SK-N-SH (cell line): ENCODE data around the gene MT1X.

Experiments
- TF ChIP-seq, protein P1 (sequence below): IDR thresholded peaks from 2 replicates; pipeline ENCODE4 v1.4.0; 2012; ENCODE audit warnings: low read depth, borderline replicate concordance
- TF ChIP-seq, protein P2 (sequence below): fragments of 200-600 bp; sonication (generic); IDR thresholded peaks from 2 replicates; pipeline ENCODE4 v1.6.1; 2017; ENCODE audit warnings: antibody characterized with exemption, mild to moderate bottlenecking, moderate library complexity

DNA sequence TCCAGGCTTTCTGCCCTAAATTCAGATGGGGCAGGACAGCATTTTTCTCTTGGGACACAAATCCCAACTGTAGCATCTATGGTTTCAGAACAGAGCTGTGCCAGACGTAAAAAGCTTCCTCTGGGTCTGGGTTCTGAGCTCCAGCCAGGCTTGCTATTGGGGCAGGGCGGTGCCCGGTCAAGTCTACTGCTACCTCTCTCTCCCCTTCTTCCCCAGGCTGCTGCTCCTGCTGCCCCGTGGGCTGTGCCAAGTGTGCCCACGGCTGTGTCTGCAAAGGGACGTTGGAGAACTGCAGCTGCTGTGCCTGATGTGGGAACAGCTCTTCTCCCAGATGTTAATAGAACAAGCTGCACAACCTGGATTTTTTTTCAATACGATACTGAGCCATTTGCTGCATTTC is 48.7 kb upstream of the MT1X start:
- TF ChIP-seq, protein P1, sequence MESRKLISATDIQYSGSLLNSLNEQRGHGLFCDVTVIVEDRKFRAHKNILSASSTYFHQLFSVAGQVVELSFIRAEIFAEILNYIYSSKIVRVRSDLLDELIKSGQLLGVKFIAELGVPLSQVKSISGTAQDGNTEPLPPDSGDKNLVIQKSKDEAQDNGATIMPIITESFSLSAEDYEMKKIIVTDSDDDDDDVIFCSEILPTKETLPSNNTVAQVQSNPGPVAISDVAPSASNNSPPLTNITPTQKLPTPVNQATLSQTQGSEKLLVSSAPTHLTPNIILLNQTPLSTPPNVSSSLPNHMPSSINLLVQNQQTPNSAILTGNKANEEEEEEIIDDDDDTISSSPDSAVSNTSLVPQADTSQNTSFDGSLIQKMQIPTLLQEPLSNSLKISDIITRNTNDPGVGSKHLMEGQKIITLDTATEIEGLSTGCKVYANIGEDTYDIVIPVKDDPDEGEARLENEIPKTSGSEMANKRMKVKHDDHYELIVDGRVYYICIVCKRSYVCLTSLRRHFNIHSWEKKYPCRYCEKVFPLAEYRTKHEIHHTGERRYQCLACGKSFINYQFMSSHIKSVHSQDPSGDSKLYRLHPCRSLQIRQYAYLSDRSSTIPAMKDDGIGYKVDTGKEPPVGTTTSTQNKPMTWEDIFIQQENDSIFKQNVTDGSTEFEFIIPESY, result no peak
- TF ChIP-seq, protein P2, sequence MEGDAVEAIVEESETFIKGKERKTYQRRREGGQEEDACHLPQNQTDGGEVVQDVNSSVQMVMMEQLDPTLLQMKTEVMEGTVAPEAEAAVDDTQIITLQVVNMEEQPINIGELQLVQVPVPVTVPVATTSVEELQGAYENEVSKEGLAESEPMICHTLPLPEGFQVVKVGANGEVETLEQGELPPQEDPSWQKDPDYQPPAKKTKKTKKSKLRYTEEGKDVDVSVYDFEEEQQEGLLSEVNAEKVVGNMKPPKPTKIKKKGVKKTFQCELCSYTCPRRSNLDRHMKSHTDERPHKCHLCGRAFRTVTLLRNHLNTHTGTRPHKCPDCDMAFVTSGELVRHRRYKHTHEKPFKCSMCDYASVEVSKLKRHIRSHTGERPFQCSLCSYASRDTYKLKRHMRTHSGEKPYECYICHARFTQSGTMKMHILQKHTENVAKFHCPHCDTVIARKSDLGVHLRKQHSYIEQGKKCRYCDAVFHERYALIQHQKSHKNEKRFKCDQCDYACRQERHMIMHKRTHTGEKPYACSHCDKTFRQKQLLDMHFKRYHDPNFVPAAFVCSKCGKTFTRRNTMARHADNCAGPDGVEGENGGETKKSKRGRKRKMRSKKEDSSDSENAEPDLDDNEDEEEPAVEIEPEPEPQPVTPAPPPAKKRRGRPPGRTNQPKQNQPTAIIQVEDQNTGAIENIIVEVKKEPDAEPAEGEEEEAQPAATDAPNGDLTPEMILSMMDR, result no peak
